Stimulated activated CD4-positive, alpha-beta T cell treated with anti-CD3 and anti-CD28 coated beads, Interleukin-2, amount 100 ng/mL, for 4 hours (primary cell): Measurements from ENCODE around the gene LCE1C.

ENCODE experiments used
- DNase-seq: peaks from one replicate; pipeline ENCODE4 v3.0.0-alpha.2; 2020; ENCODE audit warnings: low read depth

The LCE1C gene

DNA sequence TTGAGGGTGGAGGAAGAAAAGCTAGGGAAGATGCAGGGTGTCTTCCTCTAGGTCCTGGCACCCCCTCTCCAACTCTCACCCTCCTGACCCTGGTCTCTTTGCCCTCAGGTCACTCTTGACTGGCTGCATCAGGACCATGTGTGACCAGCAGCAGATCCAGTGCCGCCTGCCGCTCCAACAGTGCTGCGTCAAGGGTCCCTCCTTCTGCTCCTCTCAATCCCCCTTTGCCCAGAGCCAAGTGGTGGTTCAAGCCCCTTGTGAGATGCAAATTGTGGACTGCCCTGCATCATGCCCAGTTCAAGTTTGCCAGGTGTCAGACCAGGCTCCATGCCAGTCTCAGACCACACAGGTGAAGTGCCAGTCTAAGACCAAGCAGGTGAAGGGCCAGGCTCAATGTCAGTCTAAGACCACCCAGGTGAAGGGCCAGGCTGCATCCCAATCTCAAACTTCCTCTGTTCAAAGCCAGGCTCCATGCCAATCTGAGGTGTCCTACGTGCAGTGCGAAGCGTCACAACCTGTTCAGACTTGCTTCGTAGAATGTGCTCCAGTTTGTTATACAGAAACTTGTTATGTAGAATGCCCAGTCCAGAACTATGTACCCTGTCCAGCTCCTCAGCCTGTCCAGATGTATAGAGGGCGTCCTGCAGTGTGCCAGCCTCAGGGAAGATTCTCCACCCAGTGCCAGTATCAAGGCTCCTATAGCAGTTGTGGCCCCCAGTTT lies 46.8 kb downstream of the LCE1C start:
- no peak for DNase-seq

DNA sequence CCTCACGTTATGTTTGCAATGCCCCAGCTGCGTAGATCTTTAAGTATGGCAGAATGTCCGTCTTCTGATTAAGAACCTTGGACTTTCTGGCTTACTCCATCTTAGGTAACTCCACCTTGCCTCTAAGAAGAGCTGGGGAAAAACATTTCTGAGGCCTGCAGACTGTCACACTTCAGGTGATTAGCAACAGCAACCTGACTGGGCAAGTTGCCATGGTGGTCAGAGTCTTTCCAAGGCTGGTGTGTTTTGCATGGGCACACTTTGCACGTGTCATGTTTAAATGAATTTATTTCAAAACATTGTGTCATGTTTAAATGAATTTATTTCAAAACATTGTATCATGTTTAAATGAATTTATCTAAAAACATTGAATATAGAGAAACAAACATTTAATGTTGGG lies 47.8 kb downstream of the LCE1C start:
- DNase-seq, result no peak

DNA sequence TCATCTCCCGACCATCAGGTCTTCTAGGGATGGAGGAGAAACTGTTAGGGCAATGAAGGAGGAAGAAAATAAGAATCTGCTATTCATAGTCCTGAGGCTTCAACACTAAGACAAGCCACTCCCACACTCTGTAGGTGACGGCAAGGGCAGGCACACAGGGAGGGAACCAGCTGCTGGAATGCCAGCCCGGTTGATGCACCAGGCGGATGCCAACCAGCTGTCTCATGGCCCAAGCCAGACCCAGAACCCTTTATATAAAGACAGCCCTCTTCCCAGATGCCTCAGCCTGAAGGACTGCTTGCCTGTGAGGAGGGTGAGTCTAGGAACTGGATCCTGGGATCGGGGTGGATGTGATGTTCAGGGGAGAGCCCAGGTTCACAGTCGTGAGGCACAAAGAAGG lies 48.7 kb downstream of the LCE1C start, which contains the start of gene KPRP:
Gene KPRP (plus strand): TSS at position 279 of the 400 bp plus-strand sequence. CDS start 1,564 bp downstream, outside the sequence.
- no peak for DNase-seq

DNA sequence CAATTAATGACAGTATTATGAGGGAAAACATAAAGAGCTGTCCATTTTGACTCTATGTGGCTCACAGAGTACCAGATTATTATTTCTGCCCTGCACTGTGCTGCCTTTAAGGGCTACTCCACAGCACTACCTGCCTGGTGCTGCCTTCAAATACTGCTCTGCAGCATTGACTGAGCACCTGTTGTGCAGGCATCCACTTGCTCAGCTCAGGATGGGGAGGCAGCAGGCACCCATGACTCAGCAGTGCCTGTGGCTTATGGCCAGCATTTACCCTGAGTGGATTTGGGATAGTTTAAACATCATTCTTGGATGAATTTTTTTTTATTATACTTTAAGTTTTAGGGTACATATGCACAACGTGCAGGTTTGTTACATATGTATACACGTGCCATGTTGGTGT lies 49.6 kb downstream of the LCE1C start:
- DNase-seq, result no peak
